Hepatocyte (in vitro differentiated cells): ENCODE data around the gene TFIP11. TPM values are rescaled to one million over a fixed set of nuclear protein-coding genes. Genes with fewer than 3 reads are reported as not detected.

ENCODE experiments used
- DNase-seq: peaks from one replicate; pipeline ENCODE4 v3.0.0-alpha.2; 2016; ENCODE audit warnings: low spot score
- H2AFZ ChIP-seq: fragments of 200-600 bp; sonication (generic); 2 replicates; pipeline ENCODE4 v1.6.0; 2016; ENCODE audit warnings: antibody characterized with exemption, mild to moderate bottlenecking
- H3K27ac ChIP-seq: fragments of 200-600 bp; sonication (generic); 2 replicates; pipeline ENCODE4 v1.5.1; 2016; ENCODE audit warnings: mild to moderate bottlenecking
- H3K27me3 ChIP-seq: fragments of 200-600 bp; sonication (generic); 2 replicates; pipeline ENCODE4 v1.6.1; 2016
- H3K36me3 ChIP-seq: fragments of 200-600 bp; sonication (generic); replicated peaks from 2 replicates; pipeline ENCODE4 v1.5.1; 2016; ENCODE audit warnings: low read depth; ENCODE audit not compliant: insufficient read depth
- H3K4me1 ChIP-seq: fragments of 200-600 bp; sonication (generic); 2 replicates; pipeline ENCODE4 v1.5.1; 2016; ENCODE audit warnings: mild to moderate bottlenecking, moderate library complexity; ENCODE audit not compliant: insufficient read depth
- H3K4me2 ChIP-seq: fragments of 200-600 bp; sonication (generic); 2 replicates; pipeline ENCODE4 v1.6.0; 2016
- H3K4me3 ChIP-seq: fragments of 200-600 bp; sonication (generic); 2 replicates; pipeline ENCODE4 v1.5.1; 2016; ENCODE audit warnings: mild to moderate bottlenecking
- H3K79me2 ChIP-seq: fragments of 200-600 bp; sonication (generic); 2 replicates; pipeline ENCODE4 v1.6.0; 2017; ENCODE audit warnings: mild to moderate bottlenecking
- H3K9me2 ChIP-seq: fragments of 200-600 bp; sonication (generic); replicated peaks from 2 replicates; pipeline ENCODE4 v1.6.0; 2017; ENCODE audit warnings: mild to moderate bottlenecking; ENCODE audit not compliant: insufficient read depth
- H3K9me3 ChIP-seq: fragments of 200-600 bp; sonication (generic); 2 replicates; pipeline ENCODE4 v1.5.1; 2016; ENCODE audit warnings: low read depth, mild to moderate bottlenecking
- H4K20me1 ChIP-seq: fragments of 200-600 bp; sonication (generic); 2 replicates; pipeline ENCODE4 v1.6.0; 2016; ENCODE audit warnings: mild to moderate bottlenecking; ENCODE audit not compliant: insufficient read depth, poor library complexity, severe bottlenecking
- EZH2 ChIP-seq: fragments of 200-600 bp; sonication (generic); IDR thresholded peaks from 2 replicates; pipeline ENCODE4 v1.6.1; 2016; ENCODE audit warnings: antibody characterized with exemption, mild to moderate bottlenecking, borderline replicate concordance
- EZH2phosphoT487 ChIP-seq: fragments of 200-600 bp; sonication (generic); IDR thresholded peaks from one replicate; pipeline ENCODE4 v1.6.1; 2018; ENCODE audit warnings: antibody characterized with exemption, mild to moderate bottlenecking, low read depth, moderate library complexity; ENCODE audit not compliant: unreplicated experiment, severe bottlenecking
- WGBS: methylation state at CpG from one replicate; pipeline ENCODE4 v1.1.6; 2016; ENCODE audit warnings: low lambda C conversion rate; ENCODE audit errors: missing lambda C conversion rate; 5-methylcytosine and 5-hydroxymethylcytosine counted together
- polyA plus RNA-seq: library from polyadenylated mRNA; unstranded; fragments of >200 nt; fragmentation: Nextera tagmentation; extraction: Ambion mirVana; gene quantifications from 2 replicates; pipeline ENCODE4 v1.2.1, GENCODE V29; 2016
- total RNA-seq: library from RNA; depleted of rRNA; stranded (reverse); fragments of >200 nt; gene quantifications from 2 replicates; pipeline ENCODE4 v1.2.3, GENCODE V29; 2014
- TF ChIP-seq, protein P1 (sequence below): fragments of 200-600 bp; sonication (generic); IDR thresholded peaks from 2 replicates; pipeline ENCODE4 v1.5.1; 2016; ENCODE audit warnings: antibody characterized with exemption, mild to moderate bottlenecking; ENCODE audit not compliant: poor library complexity

Gene TFIP11
- total and polyA plus RNA-seq, 2 experiments from 2014 or later, result 19.6 to 21.3 TPM

DNA sequence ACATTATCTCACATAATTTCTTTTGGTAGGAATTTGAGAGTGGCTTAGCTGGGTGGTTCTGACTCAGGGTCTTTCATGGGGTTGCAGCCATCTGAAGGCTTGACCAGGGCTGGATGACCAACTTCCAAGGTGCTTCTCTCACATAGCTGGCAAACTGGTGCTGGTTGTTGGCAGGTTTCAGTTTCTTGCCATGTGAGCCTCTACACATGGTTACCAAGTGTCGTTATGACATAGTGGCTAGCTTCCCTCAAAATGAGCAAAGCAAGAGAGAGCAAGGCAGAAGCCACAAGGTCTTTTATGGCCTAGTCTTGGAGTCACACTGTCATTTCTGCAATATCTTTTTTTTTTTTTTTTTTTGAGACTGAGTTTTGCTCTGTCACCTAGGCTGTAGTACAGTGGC is 4.2 kb upstream of the TFIP11 start:
- no peak overlapping the region for H3K4me3 ChIP-seq
- peaks cover 17% of the 10 kb centered on the region for H3K79me2 ChIP-seq
- no peak overlapping the region for H3K27ac ChIP-seq
- WGBS, result 100% methylated on average over 1 of the region's 1 CpG
- no peaks in the 10 kb centered on the region for H3K9me3 ChIP-seq
- TF ChIP-seq EZH2 (no peak), EZH2phosphoT487 (no peak)
- TF ChIP-seq, protein P1, sequence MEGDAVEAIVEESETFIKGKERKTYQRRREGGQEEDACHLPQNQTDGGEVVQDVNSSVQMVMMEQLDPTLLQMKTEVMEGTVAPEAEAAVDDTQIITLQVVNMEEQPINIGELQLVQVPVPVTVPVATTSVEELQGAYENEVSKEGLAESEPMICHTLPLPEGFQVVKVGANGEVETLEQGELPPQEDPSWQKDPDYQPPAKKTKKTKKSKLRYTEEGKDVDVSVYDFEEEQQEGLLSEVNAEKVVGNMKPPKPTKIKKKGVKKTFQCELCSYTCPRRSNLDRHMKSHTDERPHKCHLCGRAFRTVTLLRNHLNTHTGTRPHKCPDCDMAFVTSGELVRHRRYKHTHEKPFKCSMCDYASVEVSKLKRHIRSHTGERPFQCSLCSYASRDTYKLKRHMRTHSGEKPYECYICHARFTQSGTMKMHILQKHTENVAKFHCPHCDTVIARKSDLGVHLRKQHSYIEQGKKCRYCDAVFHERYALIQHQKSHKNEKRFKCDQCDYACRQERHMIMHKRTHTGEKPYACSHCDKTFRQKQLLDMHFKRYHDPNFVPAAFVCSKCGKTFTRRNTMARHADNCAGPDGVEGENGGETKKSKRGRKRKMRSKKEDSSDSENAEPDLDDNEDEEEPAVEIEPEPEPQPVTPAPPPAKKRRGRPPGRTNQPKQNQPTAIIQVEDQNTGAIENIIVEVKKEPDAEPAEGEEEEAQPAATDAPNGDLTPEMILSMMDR, result no peak
- no peaks in the 10 kb centered on the region for H3K9me2 ChIP-seq
- H3K4me1 ChIP-seq, result peaks cover 9% of the 10 kb centered on the region
- H3K36me3 ChIP-seq, result no peaks in the 10 kb centered on the region
- H4K20me1 ChIP-seq, result no peaks in the 10 kb centered on the region
- H2AFZ ChIP-seq, result no peak overlapping the region
- no peak overlapping the region for H3K4me2 ChIP-seq
- no peaks in the 10 kb centered on the region for H3K27me3 ChIP-seq
- DNase-seq, result no peak

DNA sequence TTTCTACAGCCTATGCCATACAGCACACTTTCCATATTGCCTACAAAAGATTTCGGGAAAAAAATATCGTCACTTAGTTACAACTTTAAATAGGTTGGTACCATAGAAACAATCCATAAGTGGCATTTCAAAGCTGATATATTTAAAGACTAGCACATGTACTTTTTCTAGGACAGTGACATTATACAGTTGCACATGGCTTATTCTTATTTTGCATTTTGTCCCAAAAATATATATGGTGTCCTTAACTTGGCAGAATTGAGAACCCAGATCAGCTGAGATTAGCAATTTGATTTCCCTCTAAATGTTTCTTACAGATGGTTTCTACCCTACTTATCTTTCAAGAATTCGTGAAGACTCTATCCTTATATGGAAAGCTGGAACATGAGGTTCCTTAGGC is 3.7 kb upstream of the TFIP11 start:
- no peak overlapping the region for H3K27ac ChIP-seq
- no peak overlapping the region for H3K4me3 ChIP-seq
- peaks cover 9% of the 10 kb centered on the region for H3K4me1 ChIP-seq
- no peaks in the 10 kb centered on the region for H3K36me3 ChIP-seq
- no peaks in the 10 kb centered on the region for H3K9me3 ChIP-seq
- no peak for DNase-seq
- no peak overlapping the region for H3K4me2 ChIP-seq
- no peaks in the 10 kb centered on the region for H4K20me1 ChIP-seq
- WGBS, result 88% methylated on average over 3 of the region's 3 CpGs
- no peak for TF ChIP-seq EZH2phosphoT487
- TF ChIP-seq, protein P1, result no peak
- no peak for TF ChIP-seq EZH2
- H3K79me2 ChIP-seq, result peaks cover 22% of the 10 kb centered on the region
- no peaks in the 10 kb centered on the region for H3K27me3 ChIP-seq
- H3K9me2 ChIP-seq, result no peaks in the 10 kb centered on the region
- no peak overlapping the region for H2AFZ ChIP-seq

DNA sequence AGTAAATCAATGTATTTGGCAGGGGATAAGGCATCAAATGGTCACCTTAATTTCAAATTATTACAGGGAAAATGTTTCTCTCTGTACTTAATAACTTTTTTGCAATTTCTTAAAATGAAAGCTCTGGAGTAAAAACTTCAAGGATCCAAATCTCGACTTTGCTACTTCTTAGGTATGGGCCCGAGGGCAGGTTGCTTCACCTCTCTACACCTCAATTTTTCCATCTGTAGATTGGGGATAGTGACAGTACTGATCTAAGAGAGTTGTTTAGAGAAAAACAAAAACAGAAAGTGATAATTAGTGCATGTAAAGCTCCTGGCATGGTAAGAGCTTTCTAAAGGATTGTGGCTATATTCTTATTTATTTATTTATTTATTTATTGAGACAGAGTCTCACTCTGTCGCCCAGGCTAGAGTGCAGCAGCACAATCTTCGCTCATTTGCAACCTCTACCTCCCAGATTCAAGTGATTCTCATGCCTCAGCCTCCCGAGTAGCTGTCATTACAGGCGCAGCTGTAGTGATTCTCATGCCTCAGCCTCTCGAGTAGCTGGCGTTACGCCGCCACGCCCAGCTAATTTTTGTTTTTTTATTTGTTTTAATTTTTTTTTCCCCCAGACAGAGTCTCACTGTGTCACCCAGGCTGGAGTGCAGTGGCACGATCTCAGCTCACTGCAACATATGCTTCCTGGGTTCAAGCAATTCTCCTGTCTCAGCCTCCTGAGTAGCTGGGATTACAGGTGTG is 2.3 kb upstream of the TFIP11 start:
- Histone ChIP-seq H3K9me2 (no peaks in the 10 kb centered on the region), H3K4me1 (peaks cover 9% of the 10 kb centered on the region), H3K4me3 (no peak overlapping the region), H4K20me1 (no peaks in the 10 kb centered on the region), H3K27me3 (no peaks in the 10 kb centered on the region), H3K27ac (no peak overlapping the region), H2AFZ (no peak overlapping the region), H3K9me3 (no peaks in the 10 kb centered on the region), H3K79me2 (peaks cover 28% of the 10 kb centered on the region), H3K4me2 (peak overlapping the region; percentile 91), H3K36me3 (no peaks in the 10 kb centered on the region)
- 94% methylated on average over 12 of the region's 12 CpGs for whole genome bisulfite sequencing
- TF ChIP-seq EZH2 (no peak), EZH2phosphoT487 (no peak)
- TF ChIP-seq, protein P1, result no peak
- DNase-seq, result no peak
